Measurements from ENCODE around the gene PLEKHG4B. TPM values are rescaled to one million over a fixed set of nuclear protein-coding genes. Genes with fewer than 3 reads are reported as not detected.

The PLEKHG4B gene
- polyA plus RNA-seq, 1 donor (not counting 4 experiments of a cell fraction or from before 2014, with no cell fraction given) = not detected

- no peak overlapping the region for H3K27ac ChIP-seq (ENCODE audit: control insufficient read depth, insufficient read depth, low read length)
- no peaks in the 10 kb centered on the region for H3K9me3 ChIP-seq (ENCODE audit: control insufficient read depth, low read depth, low read length)
- no peaks in the 10 kb centered on the region for H3K79me2 ChIP-seq (ENCODE audit: control insufficient read depth, insufficient read depth, low read length)
- H4K20me1 ChIP-seq (ENCODE audit: control insufficient read depth, extremely low read depth, insufficient read depth, low read length) = no peaks in the 10 kb centered on the region
- H3K9ac ChIP-seq (ENCODE audit: control insufficient read depth, extremely low read depth, insufficient read depth, low read length) = no peak overlapping the region
- DNase-seq (ENCODE audit: low read depth, low spot score) (no peak), FAIRE-seq (no peak)
- H3K4me1 ChIP-seq (ENCODE audit: control insufficient read depth, extremely low read depth, insufficient read depth, low read length) = no peaks in the 10 kb centered on the region
- H3K27me3 ChIP-seq (ENCODE audit: control insufficient read depth, extremely low read depth, insufficient read depth, low read length) = peaks cover 37% of the 10 kb centered on the region
- H3K4me3 ChIP-seq (ENCODE audit: control insufficient read depth in 2 of 3, extremely low read depth in 1 of 3, insufficient read depth in 2 of 3, low read depth in 1 of 3, low read length in 3 of 3) = no peak overlapping the region
- TF ChIP-seq CTCF (optimal IDR thresholded peaks at IDR 0.05 in 1 of 3, IDR thresholded peaks at IDR 0.05 in 1 of 3, conservative IDR thresholded peaks at IDR 0.05 in 1 of 3; ENCODE audit: extremely low read depth in 1 of 3, insufficient read depth in 2 of 3, low read length in 3 of 3) = no peak
- no peak for TF ChIP-seq EZH2 (IDR thresholded peaks at IDR 0.05; ENCODE audit: low read length)
- no peaks in the 10 kb centered on the region for H3K9me1 ChIP-seq (ENCODE audit: control insufficient read depth, extremely low read depth, insufficient read depth, low read length)
- no peaks in the 10 kb centered on the region for H3K36me3 ChIP-seq (ENCODE audit: control insufficient read depth in 2 of 2, extremely low read depth in 1 of 2, insufficient read depth in 2 of 2, low read length in 2 of 2)
- dilution Hi-C loops (cut with MboI; ENCODE audit: extremely low pct_ligation_motif_present, low sequenced_read_pairs) = no loop called here
- H3K4me2 ChIP-seq (ENCODE audit: control insufficient read depth, extremely low read depth, insufficient read depth, low read depth, low read length) = no peak overlapping the region
- H2AFZ ChIP-seq (ENCODE audit: control insufficient read depth, low read length) = no peak overlapping the region
Observed at GRCh38 chr5:75331-76320, 16.3 kb upstream of the PLEKHG4B start.

GRCh38 chr5:76358-77169, 15.4 kb upstream of the PLEKHG4B start:
- Histone ChIP-seq H3K4me1 (ENCODE audit: control insufficient read depth, extremely low read depth, insufficient read depth, low read length) (no peaks in the 10 kb centered on the region), H3K4me3 (ENCODE audit: control insufficient read depth in 2 of 3, extremely low read depth in 1 of 3, insufficient read depth in 2 of 3, low read depth in 1 of 3, low read length in 3 of 3) (no peak overlapping the region), H3K79me2 (ENCODE audit: control insufficient read depth, insufficient read depth, low read length) (no peaks in the 10 kb centered on the region), H2AFZ (ENCODE audit: control insufficient read depth, low read length) (no peak overlapping the region), H3K36me3 (ENCODE audit: control insufficient read depth in 2 of 2, extremely low read depth in 1 of 2, insufficient read depth in 2 of 2, low read length in 2 of 2) (no peaks in the 10 kb centered on the region), H3K27me3 (ENCODE audit: control insufficient read depth, extremely low read depth, insufficient read depth, low read length) (peaks cover 42% of the 10 kb centered on the region), H3K9ac (ENCODE audit: control insufficient read depth, extremely low read depth, insufficient read depth, low read length) (no peak overlapping the region), H3K27ac (ENCODE audit: control insufficient read depth, insufficient read depth, low read length) (no peak overlapping the region), H4K20me1 (ENCODE audit: control insufficient read depth, extremely low read depth, insufficient read depth, low read length) (no peaks in the 10 kb centered on the region), H3K9me1 (ENCODE audit: control insufficient read depth, extremely low read depth, insufficient read depth, low read length) (no peaks in the 10 kb centered on the region), H3K9me3 (ENCODE audit: control insufficient read depth, low read depth, low read length) (no peaks in the 10 kb centered on the region), H3K4me2 (ENCODE audit: control insufficient read depth, extremely low read depth, insufficient read depth, low read depth, low read length) (no peak overlapping the region)
- dilution Hi-C loops (cut with MboI; ENCODE audit: extremely low pct_ligation_motif_present, low sequenced_read_pairs) = no loop called here
- DNase-seq (ENCODE audit: low read depth, low spot score) (no peak), FAIRE-seq (no peak)
- TF ChIP-seq CTCF (optimal IDR thresholded peaks at IDR 0.05 in 1 of 3, IDR thresholded peaks at IDR 0.05 in 1 of 3, conservative IDR thresholded peaks at IDR 0.05 in 1 of 3; ENCODE audit: extremely low read depth in 1 of 3, insufficient read depth in 2 of 3, low read length in 3 of 3) = no peak
- no peak for TF ChIP-seq EZH2 (IDR thresholded peaks at IDR 0.05; ENCODE audit: low read length)

All from keratinocyte (primary cell).